DMS 273 treated with DMSO at 0.1 percent for 48 hours (cell line): ENCODE data around the gene RACGAP1.
A peak's percentile ranks its signal among the peaks of the same experiment; 100 is the strongest.

Source experiments
- DNase-seq: peaks from one replicate; lab custom pipeline; 2025; lab: John Stamatoyannopoulos, UW

Gene RACGAP1

GRCh38 chr12:49954863-49955830 is 70.1 kb downstream of the RACGAP1 start:
- DNase-seq: no peak

DNA sequence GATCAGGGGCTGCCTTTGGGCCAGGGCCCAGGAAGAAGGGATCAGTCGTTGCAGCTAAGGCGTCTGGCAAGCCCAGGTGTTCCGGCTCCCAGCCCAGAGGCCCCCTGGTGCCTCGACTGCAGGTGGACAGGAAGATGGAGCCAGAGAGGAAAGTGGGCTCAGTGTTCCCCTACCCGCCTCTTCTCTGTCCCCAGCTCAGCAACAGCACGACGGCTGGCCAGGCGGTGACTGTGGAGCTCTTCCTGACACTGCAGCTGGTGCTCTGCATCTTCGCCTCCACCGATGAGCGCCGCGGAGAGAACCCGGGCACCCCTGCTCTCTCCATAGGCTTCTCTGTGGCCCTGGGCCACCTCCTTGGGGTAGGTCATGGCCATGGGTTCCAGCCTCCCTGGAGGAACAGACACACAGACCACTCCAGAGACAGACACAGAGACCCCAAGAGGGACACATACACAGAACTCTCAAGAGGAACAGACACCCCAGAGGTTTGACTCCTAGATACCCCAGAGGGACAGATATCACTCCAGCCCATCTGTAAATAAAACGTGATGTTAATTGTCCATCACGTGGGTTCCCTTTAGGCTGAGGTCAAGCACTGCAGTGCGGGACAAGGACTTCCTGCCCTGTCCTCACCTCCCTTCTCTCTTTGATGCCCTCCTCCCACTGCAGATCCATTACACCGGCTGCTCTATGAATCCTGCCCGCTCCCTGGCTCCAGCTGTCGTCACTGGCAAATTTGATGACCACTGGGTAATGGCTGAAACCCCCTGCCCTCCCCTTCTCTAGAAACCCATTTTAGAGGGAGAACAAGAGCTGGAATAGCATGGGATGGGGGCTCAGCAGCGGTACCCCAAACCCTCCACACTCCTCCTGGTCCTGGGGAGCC is 71.1 kb downstream of the RACGAP1 start:
- DNase-seq: no peak

DNA sequence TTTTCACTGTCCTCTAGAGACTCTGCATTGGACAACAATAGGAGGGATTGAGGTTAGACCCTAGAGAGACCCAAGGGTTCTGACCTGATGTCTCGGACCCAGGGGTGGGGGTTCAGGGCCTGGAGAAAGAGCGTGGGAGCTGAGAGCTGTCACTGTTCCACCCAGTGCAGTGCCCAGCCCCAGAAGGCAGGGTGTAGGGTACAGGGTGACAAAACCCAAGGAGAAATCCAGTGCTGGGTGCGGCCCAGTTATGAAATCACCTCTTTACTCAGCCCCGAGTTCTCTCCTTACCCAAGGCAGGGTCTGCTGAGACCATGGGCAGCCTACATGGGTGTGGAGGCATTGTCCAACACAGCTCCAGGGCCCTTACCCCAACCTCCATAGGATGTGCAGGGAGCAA is 72.1 kb downstream of the RACGAP1 start:
- no peak for DNase-seq

GRCh38 chr12:49952391-49953055 is 72.8 kb downstream of the RACGAP1 start:
- no peak for DNase-seq

GRCh38 chr12:49951411-49952240 is 73.7 kb downstream of the RACGAP1 start:
- no peak for DNase-seq

DNA sequence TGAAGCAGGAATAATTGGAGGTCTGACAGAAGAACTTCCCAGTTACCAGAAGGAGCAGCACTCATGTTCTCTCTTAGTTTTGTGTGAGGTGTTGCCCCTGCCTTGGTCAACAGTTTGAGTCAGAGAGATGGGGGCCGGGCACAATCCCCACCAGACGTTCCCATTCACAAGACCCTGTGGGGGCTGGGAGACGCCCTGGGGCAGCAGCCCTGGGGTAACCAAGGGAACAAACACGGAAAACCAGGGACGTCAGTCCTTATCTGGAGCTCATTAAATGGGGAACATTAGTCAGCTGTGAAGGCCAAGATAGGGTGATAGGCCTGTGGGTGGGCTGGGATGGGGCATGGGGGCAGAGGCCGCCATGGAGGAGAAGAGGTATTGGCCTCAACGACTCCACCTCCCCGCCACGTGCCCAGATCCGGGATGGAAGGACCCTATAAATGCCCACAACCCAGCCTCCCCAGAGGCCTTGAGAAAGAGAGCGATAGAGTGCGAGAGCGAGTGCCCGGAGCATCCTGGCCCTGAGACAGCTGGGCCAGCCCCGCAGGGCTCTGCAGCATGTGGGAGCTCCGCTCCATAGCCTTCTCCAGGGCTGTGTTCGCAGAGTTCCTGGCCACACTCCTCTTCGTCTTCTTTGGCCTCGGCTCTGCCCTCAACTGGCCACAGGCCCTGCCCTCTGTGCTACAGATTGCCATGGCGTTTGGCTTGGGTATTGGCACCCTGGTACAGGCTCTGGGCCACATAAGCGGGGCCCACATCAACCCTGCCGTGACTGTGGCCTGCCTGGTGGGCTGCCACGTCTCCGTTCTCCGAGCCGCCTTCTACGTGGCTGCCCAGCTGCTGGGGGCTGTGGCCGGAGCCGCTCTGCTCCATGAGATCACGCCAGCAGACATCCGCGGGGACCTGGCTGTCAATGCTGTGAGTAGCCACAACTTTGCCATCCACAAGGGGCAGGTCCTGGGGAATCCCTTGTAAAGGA is 74.7 kb downstream of the RACGAP1 start, which contains the start of gene AQP2:
Gene AQP2, plus strand, starts transcription at position 465 of the 979 bp plus-strand sequence. Its CDS starts 94 bp downstream, at position 559.
- DNase-seq: no peak

GRCh38 chr12:49949866-49950265 is 75.4 kb downstream of the RACGAP1 start:
- no peak for DNase-seq

- DNase-seq: no peak
Observed at GRCh38 chr12:49948866-49949845, 76.1 kb downstream of the RACGAP1 start.

DNA sequence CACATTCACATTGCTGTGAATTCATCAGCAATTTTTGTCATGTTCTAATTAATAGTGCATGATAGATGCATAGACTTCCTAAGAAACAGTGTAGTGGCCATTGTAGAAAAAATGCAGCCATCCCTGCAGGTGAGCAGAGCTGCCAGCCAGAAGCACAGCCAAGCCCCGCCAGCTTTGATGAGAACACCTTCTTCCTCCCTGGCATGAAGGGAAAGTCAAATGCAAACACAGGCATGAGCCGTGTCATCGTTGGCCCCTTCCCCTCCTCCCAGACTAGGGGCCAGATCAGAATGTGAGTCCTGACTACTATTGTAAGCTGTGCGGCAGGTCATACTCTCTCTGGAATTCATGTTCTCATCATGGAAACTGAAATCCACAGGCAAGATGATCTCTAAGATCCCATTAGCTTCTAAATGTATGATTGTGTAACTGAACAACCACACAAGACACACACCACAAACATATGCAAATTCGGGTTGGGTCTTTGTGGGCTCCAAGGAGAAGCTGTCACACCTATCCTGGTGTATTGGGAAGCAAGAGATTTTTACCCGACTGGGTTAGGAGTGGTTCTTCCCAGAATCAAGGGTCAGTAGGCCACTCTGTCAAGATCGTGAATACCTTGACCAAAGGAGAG is 77.6 kb downstream of the RACGAP1 start:
- DNase-seq: no peak

- no peak for DNase-seq
Observed at GRCh38 chr12:49946497-49946896, 78.8 kb downstream of the RACGAP1 start.

DNA sequence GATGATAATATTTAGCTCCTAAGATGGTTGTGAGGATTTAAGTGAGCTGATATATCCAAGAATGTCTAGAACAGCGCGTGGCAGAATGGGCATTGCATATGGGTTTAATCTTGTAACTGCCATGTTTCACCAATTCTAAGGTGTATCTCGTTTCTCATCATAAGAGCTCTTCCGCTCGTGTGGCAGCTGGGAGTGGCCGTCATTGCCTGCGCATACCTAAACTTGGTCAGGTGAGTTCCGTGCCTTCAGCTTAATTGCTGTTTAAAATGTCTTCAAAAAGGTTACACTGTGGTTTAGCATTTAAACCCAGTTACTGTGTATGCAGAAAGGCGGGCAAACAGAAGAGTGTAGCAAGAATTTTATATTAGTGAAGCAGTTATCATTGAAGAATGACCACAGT is 79.2 kb downstream of the RACGAP1 start:
- DNase-seq: no peak

DNA sequence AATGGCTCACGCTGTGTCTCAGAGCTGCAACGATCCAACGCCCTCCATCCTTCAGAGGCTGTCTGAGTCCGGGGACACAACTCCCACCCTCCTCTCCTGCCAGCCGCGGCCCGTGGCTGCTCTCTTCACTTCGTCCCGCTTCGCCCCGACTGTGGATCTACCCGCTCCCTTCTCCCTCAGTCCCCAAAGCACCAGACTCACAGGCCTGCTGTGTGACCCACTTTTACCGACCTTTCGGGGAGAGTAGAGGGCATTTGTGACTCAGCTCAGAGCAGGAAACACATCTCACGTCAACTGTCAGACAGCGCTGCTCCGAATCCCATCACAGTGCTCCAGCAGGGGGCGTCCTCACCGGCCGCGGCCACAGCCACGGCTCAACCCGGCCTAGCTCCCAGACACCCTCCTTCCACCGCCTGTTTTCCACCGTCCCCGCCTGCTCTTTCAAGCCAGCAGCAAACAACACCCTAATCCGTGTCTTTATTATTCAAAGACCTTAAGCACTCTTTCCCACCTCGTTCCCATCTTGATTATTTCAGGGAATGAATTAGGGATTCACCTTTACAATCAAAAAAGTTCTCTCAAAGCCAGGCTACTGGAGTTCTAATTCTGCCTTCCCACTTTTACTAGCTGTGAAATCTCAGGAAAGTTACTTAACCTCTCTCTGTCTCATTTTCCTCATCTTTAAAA is 79.8 kb downstream of the RACGAP1 start:
- peak; percentile 10 for DNase-seq

DNA sequence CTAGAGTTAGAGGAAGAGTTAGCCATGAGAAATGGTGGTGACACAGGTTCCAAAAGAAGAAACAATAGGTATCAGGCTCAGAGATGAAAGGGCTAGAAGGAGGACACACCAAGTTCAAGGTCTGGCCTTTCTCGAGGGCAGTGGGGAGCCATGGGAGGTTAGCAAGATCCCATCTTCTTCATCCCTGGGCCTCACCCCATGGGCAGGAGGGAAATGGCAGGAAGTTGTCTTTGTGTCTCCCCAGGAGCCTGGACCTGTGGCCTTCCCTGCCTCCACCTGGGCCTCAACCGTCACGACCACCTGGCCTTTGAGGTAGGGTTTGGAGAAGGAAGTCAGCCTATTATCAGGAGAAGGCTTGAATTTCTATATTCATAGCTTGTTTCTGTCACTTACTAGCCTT is 80.6 kb downstream of the RACGAP1 start:
- no peak for DNase-seq

GRCh38 chr12:49944046-49944445 is 81.2 kb downstream of the RACGAP1 start:
- DNase-seq: no peak

- DNase-seq: no peak
Observed at GRCh38 chr12:49943625-49943960, 81.7 kb downstream of the RACGAP1 start.

GRCh38 chr12:49942921-49943624 is 82.2 kb downstream of the RACGAP1 start:
- DNase-seq: no peak

DNA sequence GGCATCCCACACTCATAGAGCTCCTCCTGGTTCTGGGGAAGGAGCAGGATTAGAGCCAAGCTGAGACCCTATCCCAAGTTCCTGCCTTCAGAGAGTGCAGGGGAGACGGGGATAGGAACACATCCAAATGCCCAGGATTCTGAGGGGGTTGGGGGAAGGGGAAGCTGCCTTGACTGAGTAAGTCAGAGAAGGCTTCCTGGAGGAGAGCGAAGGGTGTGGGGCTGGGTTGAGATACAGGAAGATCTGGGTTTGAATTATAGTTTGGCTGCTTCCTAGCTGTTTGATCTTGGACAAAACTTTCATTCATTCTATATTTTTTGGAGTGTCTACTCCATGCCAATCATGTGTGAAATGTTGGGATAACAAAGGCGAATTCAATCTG is 82.8 kb downstream of the RACGAP1 start:
- no peak for DNase-seq
